Measurements from ENCODE around the gene FIGN. TPM values are rescaled to one million over a fixed set of nuclear protein-coding genes. Genes with fewer than 3 reads are reported as not detected.

FIGN gene
- total and polyA plus RNA-seq, 2 donors (not counting 1 experiment from before 2014, with no cell fraction given), result 1.5 to 1.6 TPM

- no peak for DNase-seq (ENCODE audit: low read depth in 2 of 2)
- Histone ChIP-seq H3K27me3 (ENCODE audit: control insufficient read depth, insufficient read depth, low read length) (no peaks in the 10 kb centered on the region), H3K4me3 (replicated peaks in 1 of 4; ENCODE audit: control extremely low read depth in 1 of 4, insufficient read depth in 1 of 4, low read depth in 3 of 4, low read length in 4 of 4) (no peak overlapping the region), H3K4me2 (ENCODE audit: extremely low read depth, insufficient read depth, low read length) (no peak overlapping the region), H3K27ac (ENCODE audit: insufficient read depth, low read length) (no peak overlapping the region), H3K9ac (ENCODE audit: insufficient read depth, low read length) (no peak overlapping the region), H3K4me1 (ENCODE audit: control insufficient read depth, extremely low read depth, insufficient read depth, low read length) (no peaks in the 10 kb centered on the region), H3K9me3 (ENCODE audit: control insufficient read depth, insufficient read depth, low read depth, low read length) (no peaks in the 10 kb centered on the region), H3K36me3 (ENCODE audit: control insufficient read depth, insufficient read depth, low read length) (no peaks in the 10 kb centered on the region), H2AFZ (ENCODE audit: low read length) (no peak overlapping the region), H3K79me2 (ENCODE audit: control insufficient read depth, insufficient read depth, low read length) (no peaks in the 10 kb centered on the region), H4K20me1 (ENCODE audit: control insufficient read depth, extremely low read depth, insufficient read depth, low read length) (no peaks in the 10 kb centered on the region)
- TF ChIP-seq EZH2 (IDR thresholded peaks at IDR 0.05; ENCODE audit: low read length, missing control alignments), result no peak
- TF ChIP-seq, protein P1, sequence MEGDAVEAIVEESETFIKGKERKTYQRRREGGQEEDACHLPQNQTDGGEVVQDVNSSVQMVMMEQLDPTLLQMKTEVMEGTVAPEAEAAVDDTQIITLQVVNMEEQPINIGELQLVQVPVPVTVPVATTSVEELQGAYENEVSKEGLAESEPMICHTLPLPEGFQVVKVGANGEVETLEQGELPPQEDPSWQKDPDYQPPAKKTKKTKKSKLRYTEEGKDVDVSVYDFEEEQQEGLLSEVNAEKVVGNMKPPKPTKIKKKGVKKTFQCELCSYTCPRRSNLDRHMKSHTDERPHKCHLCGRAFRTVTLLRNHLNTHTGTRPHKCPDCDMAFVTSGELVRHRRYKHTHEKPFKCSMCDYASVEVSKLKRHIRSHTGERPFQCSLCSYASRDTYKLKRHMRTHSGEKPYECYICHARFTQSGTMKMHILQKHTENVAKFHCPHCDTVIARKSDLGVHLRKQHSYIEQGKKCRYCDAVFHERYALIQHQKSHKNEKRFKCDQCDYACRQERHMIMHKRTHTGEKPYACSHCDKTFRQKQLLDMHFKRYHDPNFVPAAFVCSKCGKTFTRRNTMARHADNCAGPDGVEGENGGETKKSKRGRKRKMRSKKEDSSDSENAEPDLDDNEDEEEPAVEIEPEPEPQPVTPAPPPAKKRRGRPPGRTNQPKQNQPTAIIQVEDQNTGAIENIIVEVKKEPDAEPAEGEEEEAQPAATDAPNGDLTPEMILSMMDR (conservative IDR thresholded peaks at IDR 0.05 in 1 of 2, IDR thresholded peaks at IDR 0.05 in 1 of 2; ENCODE audit: low read depth in 1 of 2, low read length in 2 of 2), result no peak
These were observed 19.6 kb upstream of the FIGN start for GRCh38 chr2:163755366-163755765.

DNA sequence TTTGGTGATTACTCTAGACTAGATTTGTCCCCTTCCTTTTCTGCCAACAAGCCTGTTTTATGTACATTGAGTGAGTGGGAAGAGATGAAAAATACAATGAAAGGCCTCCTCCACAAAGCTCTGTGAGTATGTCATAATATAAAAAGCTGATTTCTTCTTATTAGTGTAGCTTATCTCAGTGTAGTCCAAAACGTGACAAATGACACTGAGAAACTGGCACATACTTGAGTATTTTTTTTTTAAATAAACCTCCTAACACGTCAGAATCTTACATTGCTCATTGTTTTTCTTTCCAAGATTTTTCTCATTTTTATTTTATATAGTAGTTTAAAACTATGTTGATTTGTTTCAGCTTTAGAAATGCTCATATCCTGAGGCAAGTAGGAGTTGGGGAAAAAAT is 17.9 kb upstream of the FIGN start:
- no peaks in the 10 kb centered on the region for H3K4me1 ChIP-seq (ENCODE audit: control insufficient read depth, extremely low read depth, insufficient read depth, low read length)
- no peaks in the 10 kb centered on the region for H3K9me3 ChIP-seq (ENCODE audit: control insufficient read depth, insufficient read depth, low read depth, low read length)
- H3K79me2 ChIP-seq (ENCODE audit: control insufficient read depth, insufficient read depth, low read length), result no peaks in the 10 kb centered on the region
- H3K4me3 ChIP-seq (replicated peaks in 1 of 4; ENCODE audit: control extremely low read depth in 1 of 4, insufficient read depth in 1 of 4, low read depth in 3 of 4, low read length in 4 of 4), result no peak overlapping the region
- no peak overlapping the region for H3K9ac ChIP-seq (ENCODE audit: insufficient read depth, low read length)
- no peaks in the 10 kb centered on the region for H4K20me1 ChIP-seq (ENCODE audit: control insufficient read depth, extremely low read depth, insufficient read depth, low read length)
- H3K4me2 ChIP-seq (ENCODE audit: extremely low read depth, insufficient read depth, low read length), result no peak overlapping the region
- H3K36me3 ChIP-seq (ENCODE audit: control insufficient read depth, insufficient read depth, low read length), result no peaks in the 10 kb centered on the region
- H2AFZ ChIP-seq (ENCODE audit: low read length), result no peak overlapping the region
- TF ChIP-seq EZH2 (IDR thresholded peaks at IDR 0.05; ENCODE audit: low read length, missing control alignments), result no peak
- TF ChIP-seq, protein P1 (conservative IDR thresholded peaks at IDR 0.05 in 1 of 2, IDR thresholded peaks at IDR 0.05 in 1 of 2; ENCODE audit: low read depth in 1 of 2, low read length in 2 of 2), result no peak
- H3K27me3 ChIP-seq (ENCODE audit: control insufficient read depth, insufficient read depth, low read length), result no peaks in the 10 kb centered on the region
- peak in 1 of 2 donors; percentile 67 for DNase-seq (ENCODE audit: low read depth in 2 of 2)
- no peak overlapping the region for H3K27ac ChIP-seq (ENCODE audit: insufficient read depth, low read length)

DNA sequence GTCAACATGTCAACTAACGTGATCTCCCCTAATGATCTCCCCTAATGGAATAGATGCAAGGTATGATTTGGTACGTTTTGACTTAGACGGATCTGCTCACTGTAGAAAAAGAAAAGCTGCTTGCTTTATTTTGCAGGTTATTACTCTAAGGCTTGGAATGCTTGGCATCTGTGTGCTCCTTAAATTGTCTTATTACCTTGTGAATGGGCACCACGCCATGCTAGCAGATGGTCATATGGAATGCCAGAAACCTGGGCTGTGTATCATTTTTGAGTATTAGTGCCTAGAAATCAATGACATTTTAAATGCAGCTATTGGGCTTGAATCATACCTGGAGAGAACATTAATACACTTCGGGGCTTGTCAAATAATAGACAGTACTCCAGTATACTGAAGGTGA is 16.5 kb upstream of the FIGN start:
- H3K9ac ChIP-seq (ENCODE audit: insufficient read depth, low read length), result no peak overlapping the region
- H3K4me3 ChIP-seq (replicated peaks in 1 of 4; ENCODE audit: control extremely low read depth in 1 of 4, insufficient read depth in 1 of 4, low read depth in 3 of 4, low read length in 4 of 4), result no peak overlapping the region
- H3K4me2 ChIP-seq (ENCODE audit: extremely low read depth, insufficient read depth, low read length), result no peak overlapping the region
- H4K20me1 ChIP-seq (ENCODE audit: control insufficient read depth, extremely low read depth, insufficient read depth, low read length), result no peaks in the 10 kb centered on the region
- H3K9me3 ChIP-seq (ENCODE audit: control insufficient read depth, insufficient read depth, low read depth, low read length), result no peaks in the 10 kb centered on the region
- no peak for TF ChIP-seq EZH2 (IDR thresholded peaks at IDR 0.05; ENCODE audit: low read length, missing control alignments)
- TF ChIP-seq, protein P1 (conservative IDR thresholded peaks at IDR 0.05 in 1 of 2, IDR thresholded peaks at IDR 0.05 in 1 of 2; ENCODE audit: low read depth in 1 of 2, low read length in 2 of 2), result no peak
- no peaks in the 10 kb centered on the region for H3K79me2 ChIP-seq (ENCODE audit: control insufficient read depth, insufficient read depth, low read length)
- H2AFZ ChIP-seq (ENCODE audit: low read length), result no peak overlapping the region
- peak in 1 of 2 donors; percentile 61 for DNase-seq (ENCODE audit: low read depth in 2 of 2)
- H3K27ac ChIP-seq (ENCODE audit: insufficient read depth, low read length), result no peak overlapping the region
- no peaks in the 10 kb centered on the region for H3K27me3 ChIP-seq (ENCODE audit: control insufficient read depth, insufficient read depth, low read length)
- H3K36me3 ChIP-seq (ENCODE audit: control insufficient read depth, insufficient read depth, low read length), result no peaks in the 10 kb centered on the region
- H3K4me1 ChIP-seq (ENCODE audit: control insufficient read depth, extremely low read depth, insufficient read depth, low read length), result no peaks in the 10 kb centered on the region

Data from fibroblast of lung (primary cell).